Measurements from ENCODE around the gene SLC7A8.
"Not testable (repeated sequence)": the region's sequence is repeated elsewhere in the genome, so short reads cannot be mapped to it uniquely, and the experiment has no call there.

- not testable (repeated sequence) for TF ChIP-seq EZH2, EZH2phosphoT487 (IDR thresholded peaks at IDR 0.05)
- TF ChIP-seq, protein P1, sequence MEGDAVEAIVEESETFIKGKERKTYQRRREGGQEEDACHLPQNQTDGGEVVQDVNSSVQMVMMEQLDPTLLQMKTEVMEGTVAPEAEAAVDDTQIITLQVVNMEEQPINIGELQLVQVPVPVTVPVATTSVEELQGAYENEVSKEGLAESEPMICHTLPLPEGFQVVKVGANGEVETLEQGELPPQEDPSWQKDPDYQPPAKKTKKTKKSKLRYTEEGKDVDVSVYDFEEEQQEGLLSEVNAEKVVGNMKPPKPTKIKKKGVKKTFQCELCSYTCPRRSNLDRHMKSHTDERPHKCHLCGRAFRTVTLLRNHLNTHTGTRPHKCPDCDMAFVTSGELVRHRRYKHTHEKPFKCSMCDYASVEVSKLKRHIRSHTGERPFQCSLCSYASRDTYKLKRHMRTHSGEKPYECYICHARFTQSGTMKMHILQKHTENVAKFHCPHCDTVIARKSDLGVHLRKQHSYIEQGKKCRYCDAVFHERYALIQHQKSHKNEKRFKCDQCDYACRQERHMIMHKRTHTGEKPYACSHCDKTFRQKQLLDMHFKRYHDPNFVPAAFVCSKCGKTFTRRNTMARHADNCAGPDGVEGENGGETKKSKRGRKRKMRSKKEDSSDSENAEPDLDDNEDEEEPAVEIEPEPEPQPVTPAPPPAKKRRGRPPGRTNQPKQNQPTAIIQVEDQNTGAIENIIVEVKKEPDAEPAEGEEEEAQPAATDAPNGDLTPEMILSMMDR (IDR thresholded peaks at IDR 0.05), result not testable (repeated sequence)
Observed at GRCh38 chr14:23224958-23225357, 41.5 kb upstream of the SLC7A8 start.

All from neural progenitor cell (in vitro differentiated cells).